MM.1S (cell line): ENCODE data around the gene CPAMD8.
"Not testable (repeated sequence)": the region's sequence is repeated elsewhere in the genome, so short reads cannot be mapped to it uniquely, and the experiment has no call there.

Experiments used
- DNase-seq: peaks from one replicate; pipeline ENCODE4 v3.0.0-alpha.2; 2015
- H2AFZ ChIP-seq: fragments of 300-600 bp; sonication (generic); 2 replicates; pipeline ENCODE4 v1.6.0; 2016; ENCODE audit warnings: antibody characterized with exemption, low read length
- H3F3A ChIP-seq: fragments of 300-600 bp; sonication (generic); 2 replicates; pipeline ENCODE4 v1.6.1; 2016; ENCODE audit warnings: mild to moderate bottlenecking, antibody characterized with exemption, low read length, moderate library complexity, mixed read lengths; ENCODE audit not compliant: insufficient read depth
- H3K27ac ChIP-seq: fragments of 300-600 bp; sonication (generic); 2 replicates; pipeline ENCODE4 v1.5.1; 2016; ENCODE audit warnings: mild to moderate bottlenecking, low read length
- H3K27me3 ChIP-seq: fragments of 300-600 bp; sonication (generic); replicated peaks from 2 replicates; pipeline ENCODE4 v1.6.0; 2016; ENCODE audit warnings: low read length; ENCODE audit not compliant: insufficient read depth
- H3K36me3 ChIP-seq: fragments of 300-600 bp; sonication (generic); replicated peaks from 2 replicates; pipeline ENCODE4 v1.6.1; 2016; ENCODE audit warnings: mild to moderate bottlenecking, low read length, mixed read lengths; ENCODE audit not compliant: insufficient read depth
- H3K4me1 ChIP-seq: fragments of 300-600 bp; sonication (generic); 2 replicates; pipeline ENCODE4 v1.6.1; 2016; ENCODE audit warnings: low read length, mixed read lengths
- H3K4me2 ChIP-seq: fragments of 300-600 bp; sonication (generic); 2 replicates; pipeline ENCODE4 v1.6.0; 2016; ENCODE audit warnings: low read depth, low read length
- H3K4me3 ChIP-seq: fragments of 300-600 bp; sonication (generic); 2 replicates; pipeline ENCODE4 v1.5.1; 2016; ENCODE audit warnings: low read length, mixed read lengths
- H3K79me2 ChIP-seq: fragments of 300-600 bp; sonication (generic); 2 replicates; pipeline ENCODE4 v1.6.1; 2016; ENCODE audit warnings: mixed run types, low read length, mixed read lengths
- H3K9ac ChIP-seq: fragments of 300-600 bp; sonication (generic); 2 replicates; pipeline ENCODE4 v1.6.1; 2016; ENCODE audit warnings: low read length, mixed read lengths
- H3K9me2 ChIP-seq: fragments of 300-600 bp; sonication (generic); replicated peaks from 2 replicates; pipeline ENCODE4 v1.6.1; 2016; ENCODE audit warnings: mild to moderate bottlenecking, low read length, mixed read lengths; ENCODE audit not compliant: insufficient read depth
- H3K9me3 ChIP-seq: fragments of 300-600 bp; sonication (generic); replicated peaks from 2 replicates; pipeline ENCODE4 v1.6.1; 2016; ENCODE audit warnings: mild to moderate bottlenecking, low read length, mixed read lengths; ENCODE audit not compliant: insufficient read depth
- H4K20me1 ChIP-seq: fragments of 300-600 bp; sonication (generic); 2 replicates; pipeline ENCODE4 v1.6.1; 2016; ENCODE audit warnings: mild to moderate bottlenecking, low read length, moderate library complexity, mixed read lengths; ENCODE audit not compliant: insufficient read depth
- CTCF ChIP-seq: fragments of 300-600 bp; sonication (generic); IDR thresholded peaks from 2 replicates; pipeline ENCODE4 v1.5.1; 2016; ENCODE audit warnings: antibody characterized with exemption, low read length, mixed read lengths
- EZH2 ChIP-seq: fragments of 300-600 bp; sonication (generic); optimal IDR thresholded peaks from 2 replicates; pipeline ENCODE3; 2017; ENCODE audit warnings: low read depth, mild to moderate bottlenecking, antibody characterized with exemption, low read length, mixed read lengths
- EZH2phosphoT487 ChIP-seq: fragments of 300-600 bp; sonication (generic); IDR thresholded peaks from 2 replicates; pipeline ENCODE4 v1.6.1; 2018; ENCODE audit warnings: antibody characterized with exemption, low read length

Gene CPAMD8

GRCh38 chr19:16985403-16985802 is 41.2 kb downstream of the CPAMD8 start:
- no peak for TF ChIP-seq EZH2
- no peak for TF ChIP-seq EZH2phosphoT487
- no peak for TF ChIP-seq CTCF
- H3K4me2 ChIP-seq: no peak overlapping the region
- no peaks in the 10 kb centered on the region for H3K79me2 ChIP-seq
- no peaks in the 10 kb centered on the region for H4K20me1 ChIP-seq
- H3K9ac ChIP-seq: no peak overlapping the region
- no peak overlapping the region for H3K4me3 ChIP-seq
- H3K9me2 ChIP-seq: no peaks in the 10 kb centered on the region
- H3K4me1 ChIP-seq: no peaks in the 10 kb centered on the region
- no peaks in the 10 kb centered on the region for H3K9me3 ChIP-seq
- H3F3A ChIP-seq: no peaks in the 10 kb centered on the region
- no peaks in the 10 kb centered on the region for H3K36me3 ChIP-seq
- no peak overlapping the region for H2AFZ ChIP-seq
- no peak for DNase-seq
- H3K27me3 ChIP-seq: peaks cover 37% of the 10 kb centered on the region
- H3K27ac ChIP-seq: no peak overlapping the region

- not testable (repeated sequence) for H3F3A ChIP-seq, H3K4me2 ChIP-seq, H3K27ac ChIP-seq, H3K9ac ChIP-seq, H3K9me3 ChIP-seq, DNase-seq, H3K36me3 ChIP-seq, H3K4me3 ChIP-seq, H2AFZ ChIP-seq, H3K4me1 ChIP-seq, H3K9me2 ChIP-seq, H4K20me1 ChIP-seq, H3K79me2 ChIP-seq
- peaks cover 17% of the 10 kb centered on the region for H3K27me3 ChIP-seq
Observed at GRCh38 chr19:16982586-16982985, 44.0 kb downstream of the CPAMD8 start.

GRCh38 chr19:16978839-16979802 is 47.5 kb downstream of the CPAMD8 start:
- Histone ChIP-seq H3K4me1 (no peaks in the 10 kb centered on the region), H4K20me1 (no peaks in the 10 kb centered on the region), H2AFZ (no peak overlapping the region), H3K9me3 (no peaks in the 10 kb centered on the region), H3K79me2 (no peaks in the 10 kb centered on the region), H3F3A (no peaks in the 10 kb centered on the region), H3K27ac (no peak overlapping the region), H3K36me3 (no peaks in the 10 kb centered on the region), H3K27me3 (peaks cover 16% of the 10 kb centered on the region; the same call in 1 of the 2 replicates), H3K9me2 (no peaks in the 10 kb centered on the region), H3K4me2 (no peak overlapping the region), H3K4me3 (no peak overlapping the region), H3K9ac (no peak overlapping the region)
- DNase-seq: no peak
- TF ChIP-seq EZH2phosphoT487: no peak
- no peak for TF ChIP-seq CTCF
- no peak for TF ChIP-seq EZH2

GRCh38 chr19:16978156-16978555 is 48.5 kb downstream of the CPAMD8 start:
- Histone ChIP-seq H3K4me3 (no peak overlapping the region), H3K9me3 (no peaks in the 10 kb centered on the region), H3K4me2 (no peak overlapping the region), H3K27me3 (peaks cover 16% of the 10 kb centered on the region; the same call in 1 of the 2 replicates), H3F3A (no peaks in the 10 kb centered on the region), H3K9ac (no peak overlapping the region), H3K36me3 (no peaks in the 10 kb centered on the region), H4K20me1 (no peaks in the 10 kb centered on the region), H3K4me1 (no peaks in the 10 kb centered on the region), H3K79me2 (no peaks in the 10 kb centered on the region), H3K27ac (no peak overlapping the region), H3K9me2 (no peaks in the 10 kb centered on the region), H2AFZ (no peak overlapping the region)
- no peak for TF ChIP-seq EZH2
- no peak for TF ChIP-seq EZH2phosphoT487
- TF ChIP-seq CTCF: no peak
- no peak for DNase-seq
